ENCODE measurements around the gene UBE4B. TPM values are rescaled to one million over a fixed set of nuclear protein-coding genes. Genes with fewer than 3 reads are reported as not detected.

UBE4B gene
- total and polyA plus RNA-seq, 2 experiments from 2014 or later = 18.7 to 41.1 TPM

- TF ChIP-seq EZH2phosphoT487 (IDR thresholded peaks at IDR 0.05; ENCODE audit: low read depth, severe bottlenecking, unreplicated experiment) (no peak), CTCF (IDR thresholded peaks at IDR 0.05; ENCODE audit: poor library complexity) (no peak), EZH2 (IDR thresholded peaks at IDR 0.05; ENCODE audit: borderline replicate concordance) (no peak)
- Histone ChIP-seq H3K79me2 (no peaks in the 10 kb centered on the region), H3K9me2 (replicated peaks; ENCODE audit: insufficient read depth) (no peaks in the 10 kb centered on the region), H3K4me1 (ENCODE audit: insufficient read depth) (no peaks in the 10 kb centered on the region), H3K4me3 (no peak overlapping the region), H3K27me3 (no peaks in the 10 kb centered on the region), H3K36me3 (replicated peaks; ENCODE audit: insufficient read depth, low read depth) (no peaks in the 10 kb centered on the region), H4K20me1 (ENCODE audit: insufficient read depth, poor library complexity, severe bottlenecking) (no peaks in the 10 kb centered on the region), H3K4me2 (no peak overlapping the region), H3K27ac (no peak overlapping the region), H3K9me3 (ENCODE audit: low read depth) (no peaks in the 10 kb centered on the region), H2AFZ (no peak overlapping the region)
- WGBS (ENCODE audit: low lambda C conversion rate, missing lambda C conversion rate) = 96% methylated on average over 4 of the region's 4 CpGs
- no peak for DNase-seq (ENCODE audit: low spot score)
These were observed 154.2 kb downstream of the UBE4B start for GRCh38 chr1:10187026-10187334.

GRCh38 chr1:10188133-10188650 is 155.4 kb downstream of the UBE4B start:
- H3K27ac ChIP-seq = no peak overlapping the region
- H3K27me3 ChIP-seq = no peaks in the 10 kb centered on the region
- H3K9me3 ChIP-seq (ENCODE audit: low read depth) = no peaks in the 10 kb centered on the region
- no peaks in the 10 kb centered on the region for H3K36me3 ChIP-seq (replicated peaks; ENCODE audit: insufficient read depth, low read depth)
- no peaks in the 10 kb centered on the region for H4K20me1 ChIP-seq (ENCODE audit: insufficient read depth, poor library complexity, severe bottlenecking)
- no peaks in the 10 kb centered on the region for H3K79me2 ChIP-seq
- no peak overlapping the region for H3K4me2 ChIP-seq
- H2AFZ ChIP-seq = no peak overlapping the region
- no peaks in the 10 kb centered on the region for H3K4me1 ChIP-seq (ENCODE audit: insufficient read depth)
- no peak overlapping the region for H3K4me3 ChIP-seq
- no peak for DNase-seq (ENCODE audit: low spot score)
- TF ChIP-seq CTCF (IDR thresholded peaks at IDR 0.05; ENCODE audit: poor library complexity) (no peak), EZH2 (IDR thresholded peaks at IDR 0.05; ENCODE audit: borderline replicate concordance) (no peak), EZH2phosphoT487 (IDR thresholded peaks at IDR 0.05; ENCODE audit: low read depth, severe bottlenecking, unreplicated experiment) (no peak)
- H3K9me2 ChIP-seq (replicated peaks; ENCODE audit: insufficient read depth) = no peaks in the 10 kb centered on the region
- WGBS (ENCODE audit: low lambda C conversion rate, missing lambda C conversion rate) = 92% methylated on average over 2 of the region's 2 CpGs

- H3K27me3 ChIP-seq = no peaks in the 10 kb centered on the region
- H2AFZ ChIP-seq = no peak overlapping the region
- no peaks in the 10 kb centered on the region for H3K79me2 ChIP-seq
- H3K9me3 ChIP-seq (ENCODE audit: low read depth) = no peaks in the 10 kb centered on the region
- H3K27ac ChIP-seq = no peak overlapping the region
- H3K9me2 ChIP-seq (replicated peaks; ENCODE audit: insufficient read depth) = no peaks in the 10 kb centered on the region
- H3K4me2 ChIP-seq = no peak overlapping the region
- TF ChIP-seq EZH2phosphoT487 (IDR thresholded peaks at IDR 0.05; ENCODE audit: low read depth, severe bottlenecking, unreplicated experiment) (no peak), CTCF (IDR thresholded peaks at IDR 0.05; ENCODE audit: poor library complexity) (no peak), EZH2 (IDR thresholded peaks at IDR 0.05; ENCODE audit: borderline replicate concordance) (no peak)
- no peaks in the 10 kb centered on the region for H3K4me1 ChIP-seq (ENCODE audit: insufficient read depth)
- DNase-seq (ENCODE audit: low spot score) = no peak
- no peak overlapping the region for H3K4me3 ChIP-seq
- no peaks in the 10 kb centered on the region for H3K36me3 ChIP-seq (replicated peaks; ENCODE audit: insufficient read depth, low read depth)
- WGBS (ENCODE audit: low lambda C conversion rate, missing lambda C conversion rate) = 72% methylated on average over 4 of the region's 4 CpGs
- no peaks in the 10 kb centered on the region for H4K20me1 ChIP-seq (ENCODE audit: insufficient read depth, poor library complexity, severe bottlenecking)
These were observed 156.9 kb downstream of the UBE4B start for GRCh38 chr1:10189659-10190058.

- H3K4me2 ChIP-seq = no peak overlapping the region
- H3K4me3 ChIP-seq = no peak overlapping the region
- H3K4me1 ChIP-seq (ENCODE audit: insufficient read depth) = no peaks in the 10 kb centered on the region
- H3K27ac ChIP-seq = no peak overlapping the region
- H3K36me3 ChIP-seq (replicated peaks; ENCODE audit: insufficient read depth, low read depth) = no peaks in the 10 kb centered on the region
- no peak for DNase-seq (ENCODE audit: low spot score)
- TF ChIP-seq EZH2 (IDR thresholded peaks at IDR 0.05; ENCODE audit: borderline replicate concordance) = no peak
- no peak for TF ChIP-seq EZH2phosphoT487 (IDR thresholded peaks at IDR 0.05; ENCODE audit: low read depth, severe bottlenecking, unreplicated experiment)
- TF ChIP-seq CTCF (IDR thresholded peaks at IDR 0.05; ENCODE audit: poor library complexity) = no peak
- H3K9me2 ChIP-seq (replicated peaks; ENCODE audit: insufficient read depth) = no peaks in the 10 kb centered on the region
- no peaks in the 10 kb centered on the region for H3K27me3 ChIP-seq
- no peak overlapping the region for H2AFZ ChIP-seq
- no peaks in the 10 kb centered on the region for H3K9me3 ChIP-seq (ENCODE audit: low read depth)
- H4K20me1 ChIP-seq (ENCODE audit: insufficient read depth, poor library complexity, severe bottlenecking) = no peaks in the 10 kb centered on the region
- WGBS (ENCODE audit: low lambda C conversion rate, missing lambda C conversion rate) = 84% methylated on average over 5 of the region's 5 CpGs
- H3K79me2 ChIP-seq = no peaks in the 10 kb centered on the region
These were observed 159.5 kb downstream of the UBE4B start for GRCh38 chr1:10192263-10192662.

All from hepatocyte (in vitro differentiated cells).